NT2/D1 (cell line): Measurements from ENCODE around the gene CANT1.

Experiments
- YY1 ChIP-seq: IDR thresholded peaks from 2 replicates; pipeline ENCODE4 v1.6.1; 2011; ENCODE audit not compliant: insufficient read length, insufficient read depth
- ZNF274 ChIP-seq: IDR thresholded peaks from 2 replicates; pipeline ENCODE4 v1.6.1; 2011; ENCODE audit warnings: mild to moderate bottlenecking, low read depth, low read length

GRCh38 chr17:78972507-78973105 is 37.0 kb downstream of the CANT1 start:
- no peak for TF ChIP-seq YY1
- TF ChIP-seq ZNF274, result no peak
